ENCODE data around the gene ZFP36L1.
A peak's percentile ranks its signal among the peaks of the same experiment; 100 is the strongest.

Gene ZFP36L1

DNA sequence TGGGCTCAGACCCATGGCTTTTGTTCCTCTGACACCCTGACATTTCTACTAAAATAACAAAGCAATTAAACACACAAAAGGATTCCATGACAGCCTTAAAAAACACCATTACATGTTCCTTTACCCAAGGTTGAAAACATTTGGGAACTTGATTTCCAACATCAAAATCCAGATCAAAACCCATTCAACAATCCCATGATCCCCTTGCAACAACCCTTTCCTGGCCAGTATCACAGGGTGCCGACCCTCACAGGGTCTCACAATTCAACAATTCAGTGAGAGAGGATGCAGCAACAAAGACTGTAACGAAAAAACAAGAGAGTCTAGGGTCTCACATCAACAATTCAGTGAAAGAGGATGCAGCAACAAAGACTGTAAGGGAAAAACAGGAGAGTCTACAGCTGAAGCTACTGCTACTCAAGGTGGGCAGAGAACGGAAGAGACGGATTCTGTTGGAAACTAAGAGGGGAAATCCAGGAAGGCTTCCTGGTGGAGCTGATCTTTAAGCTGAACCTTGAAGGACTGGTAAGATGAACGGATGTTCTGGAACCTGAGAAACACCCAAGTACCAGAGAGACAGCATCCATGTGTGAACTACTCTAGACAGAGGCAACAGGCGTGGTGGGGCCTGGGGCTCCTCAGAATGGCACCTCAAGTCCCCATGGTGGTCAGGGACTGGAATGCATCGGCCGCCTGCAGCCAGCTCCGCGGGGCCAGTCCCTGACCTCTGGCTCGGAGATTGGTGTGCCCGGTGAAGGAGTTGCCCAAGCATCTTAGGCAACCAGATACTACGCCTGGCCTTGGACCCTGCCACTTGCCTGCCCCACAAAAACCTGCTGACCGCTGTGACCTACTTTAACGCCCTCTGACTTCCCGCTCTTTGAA is 22.7 kb upstream of the ZFP36L1 start:
- peak; percentile 21 for DNase-seq

DNA sequence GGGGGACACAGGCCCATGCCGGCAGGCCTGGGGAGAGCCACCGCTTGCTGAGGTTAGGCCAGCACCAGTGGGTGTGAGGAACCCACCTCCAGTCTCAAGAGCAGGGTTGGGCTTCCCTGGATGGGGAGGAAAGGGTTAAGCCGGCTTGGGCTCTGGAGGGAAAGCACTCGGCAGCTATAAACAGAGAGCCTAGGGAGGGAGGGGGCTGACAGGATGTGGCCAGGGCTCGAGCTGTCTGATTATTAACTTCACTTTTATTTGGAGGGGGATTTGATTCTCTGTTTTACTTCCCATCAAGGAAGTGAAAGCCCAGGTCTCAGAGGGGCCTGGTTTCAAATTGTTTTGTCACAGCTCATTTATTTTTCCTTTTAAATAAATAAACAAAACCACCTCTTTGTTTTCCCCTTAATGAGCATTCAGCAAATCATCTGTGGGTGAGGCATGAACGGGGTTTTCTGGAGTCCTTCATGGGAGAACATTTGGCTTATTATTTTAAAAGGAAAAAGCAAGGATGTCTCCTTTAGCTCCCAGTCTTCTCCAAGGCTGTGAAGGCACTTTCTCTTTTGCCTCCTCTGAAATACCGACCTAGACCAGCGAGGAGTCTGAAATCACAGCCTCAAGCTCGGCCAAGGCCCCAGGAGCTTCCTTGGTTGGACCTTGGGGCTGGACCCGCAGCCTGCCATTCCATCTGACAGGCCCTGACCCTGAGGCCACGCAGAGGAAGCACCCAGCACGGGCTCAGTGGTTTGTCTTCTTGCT is 21.9 kb upstream of the ZFP36L1 start:
- DNase-seq: peak; percentile 46

DNA sequence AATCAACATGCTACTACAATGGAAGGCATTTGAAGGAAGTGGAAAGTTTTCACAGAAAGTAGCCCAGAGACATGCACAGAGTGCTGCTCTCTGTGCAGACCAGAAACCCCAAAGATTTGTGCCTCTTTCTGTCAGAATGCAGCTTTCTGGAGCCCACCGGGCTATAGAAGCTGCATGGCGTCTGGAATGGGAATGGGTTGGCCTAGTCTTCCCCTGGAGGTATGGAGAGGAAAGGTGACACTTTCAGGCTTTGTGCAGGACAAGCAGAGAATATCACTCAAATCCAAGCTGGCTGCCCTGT is 21.3 kb upstream of the ZFP36L1 start:
- no peak for DNase-seq

DNA sequence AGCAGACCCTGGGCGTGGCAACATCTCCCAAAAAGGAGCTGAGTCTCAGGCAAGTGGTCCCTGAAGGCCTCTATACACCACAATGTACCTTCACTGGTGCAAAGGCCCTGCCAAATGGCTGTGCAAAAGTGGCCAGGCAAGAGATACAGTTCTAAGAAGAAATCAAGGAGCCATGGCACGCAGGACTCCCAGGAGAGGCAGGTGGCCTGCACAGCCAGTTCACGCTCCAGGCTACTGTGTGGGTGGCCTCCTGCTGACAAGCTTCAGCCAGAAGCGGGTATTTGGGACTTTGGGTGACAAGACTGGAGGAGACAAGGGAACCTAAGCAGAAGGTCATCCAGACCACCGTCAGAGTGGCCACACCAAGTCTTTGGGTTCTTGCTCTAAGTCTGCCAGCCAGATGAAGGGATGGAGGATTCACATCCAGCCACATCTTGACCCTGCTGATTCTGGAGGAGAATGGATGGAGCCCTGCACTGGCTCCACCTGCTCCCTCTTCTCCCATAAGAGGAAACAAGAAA is 20.5 kb upstream of the ZFP36L1 start:
- no peak for DNase-seq

DNA sequence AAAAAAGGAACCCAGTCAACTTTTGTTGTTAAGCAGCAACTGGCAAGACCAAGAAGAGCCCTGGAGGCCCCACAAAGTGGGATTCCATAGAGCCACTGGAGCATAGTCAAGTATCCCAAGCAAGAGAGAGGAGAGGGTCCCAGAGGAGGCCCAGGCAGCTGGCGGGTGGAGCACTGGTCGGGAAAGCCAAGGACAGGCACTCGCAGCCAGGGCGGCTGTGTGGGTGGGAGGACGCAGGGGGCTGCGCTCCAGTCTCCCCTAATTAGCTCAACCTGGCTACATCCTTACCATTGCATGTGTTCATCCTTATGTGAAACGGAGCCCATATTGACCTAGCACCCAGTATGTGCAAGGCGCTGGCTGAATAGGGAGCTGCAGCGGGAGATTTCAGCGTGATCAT is 18.3 kb upstream of the ZFP36L1 start:
- DNase-seq: no peak

DNA sequence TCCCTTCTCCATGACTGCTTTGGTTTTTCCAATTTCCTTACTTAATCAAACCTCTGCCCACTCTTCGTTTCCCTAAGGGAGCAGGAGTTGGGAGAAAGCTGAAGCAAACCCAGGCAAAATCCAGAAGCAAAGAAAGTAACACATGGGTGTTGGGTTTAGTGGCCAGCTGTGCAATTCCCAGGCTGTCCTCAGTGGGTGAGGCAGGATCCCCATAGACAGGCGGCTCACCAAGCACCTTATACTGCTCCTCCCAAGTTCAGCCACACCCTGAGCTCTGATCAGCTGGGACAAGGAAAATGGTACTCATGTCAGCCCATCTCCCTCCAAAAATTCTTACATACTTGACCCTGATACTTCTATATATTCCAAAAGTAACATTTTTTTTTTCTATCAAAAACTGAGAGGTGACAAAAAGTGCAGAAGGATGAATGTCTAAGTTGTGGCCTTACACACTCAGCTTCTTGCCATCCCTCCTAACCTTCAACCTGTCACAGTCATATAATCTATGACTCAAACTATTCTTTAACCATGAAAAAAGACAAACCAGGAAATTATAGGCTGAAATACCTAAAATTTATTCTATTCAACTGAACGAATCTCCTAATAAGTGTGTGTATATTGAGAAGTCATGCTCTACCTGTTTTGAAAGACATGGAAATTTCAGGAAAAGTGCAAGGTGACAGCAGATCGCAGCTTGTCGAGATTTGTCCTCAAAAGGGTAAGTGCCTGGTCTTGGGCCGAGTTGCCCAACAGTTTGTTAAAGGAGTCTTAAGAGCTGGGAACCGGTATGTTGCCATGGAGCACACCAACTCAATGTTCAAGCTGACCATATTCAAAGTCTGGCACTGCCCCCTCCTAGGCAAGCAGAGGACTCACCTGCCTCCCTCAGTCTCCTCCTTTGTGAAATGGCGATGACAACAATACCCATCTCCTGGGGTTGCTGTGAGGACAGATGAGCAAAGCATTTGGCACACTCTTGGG is 17.6 kb upstream of the ZFP36L1 start:
- DNase-seq: no peak

DNA sequence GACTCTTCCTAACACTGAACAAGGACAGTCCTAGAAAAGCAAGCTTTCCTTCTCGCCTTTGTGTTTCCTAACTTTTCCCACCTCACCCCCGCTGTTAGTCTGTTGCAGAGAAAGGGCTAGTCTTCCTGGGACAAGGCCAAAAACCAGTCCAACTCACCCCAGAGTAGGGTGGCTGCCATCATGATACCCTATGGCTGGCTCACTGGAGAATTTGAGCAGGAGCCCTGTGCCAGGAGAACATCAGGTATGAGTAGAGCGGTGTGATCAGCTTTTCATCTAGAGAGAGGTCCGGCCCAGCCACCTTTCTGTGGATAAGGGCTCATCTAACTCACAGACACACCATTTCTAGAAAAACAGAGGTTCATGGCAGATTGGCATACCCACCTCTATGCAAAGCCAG is 16.7 kb upstream of the ZFP36L1 start:
- DNase-seq: no peak

DNA sequence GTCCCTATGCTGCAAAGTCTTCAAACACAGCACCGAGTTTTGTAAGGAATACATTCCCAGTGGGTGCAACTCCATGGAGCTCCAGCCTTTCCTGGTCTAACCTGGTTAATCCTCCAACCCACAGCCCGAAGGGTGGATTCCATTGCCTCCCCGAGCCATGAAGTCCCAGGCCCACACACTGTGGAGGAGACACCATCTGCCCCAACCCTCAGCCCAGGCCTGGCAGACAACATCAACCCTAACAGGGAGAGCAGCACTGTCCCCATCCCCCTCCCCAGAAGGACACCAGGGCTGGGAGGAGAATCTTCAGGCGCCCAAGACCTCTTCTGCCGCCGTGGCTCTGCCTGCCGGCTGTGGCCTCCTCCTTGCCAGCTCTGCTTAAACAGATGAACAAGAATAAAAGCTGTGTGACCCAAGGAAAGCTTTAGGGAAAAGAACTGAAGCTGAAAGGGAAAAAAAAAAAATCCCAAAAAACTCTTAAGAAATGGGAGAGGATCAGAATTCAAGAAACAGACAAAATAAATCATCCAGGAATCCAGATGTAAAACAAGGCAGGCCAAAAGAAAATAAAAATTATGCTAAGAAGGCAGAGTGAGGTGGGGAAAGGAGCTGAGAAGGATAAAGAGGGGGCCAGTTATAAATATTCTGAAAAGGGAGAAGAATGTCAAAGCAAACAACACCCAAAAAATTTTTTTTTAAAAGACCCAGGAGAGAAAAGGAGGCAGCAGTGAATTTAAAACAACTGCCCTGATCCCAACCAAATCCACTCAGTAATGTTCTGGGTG is 16.0 kb upstream of the ZFP36L1 start:
- no peak for DNase-seq

DNA sequence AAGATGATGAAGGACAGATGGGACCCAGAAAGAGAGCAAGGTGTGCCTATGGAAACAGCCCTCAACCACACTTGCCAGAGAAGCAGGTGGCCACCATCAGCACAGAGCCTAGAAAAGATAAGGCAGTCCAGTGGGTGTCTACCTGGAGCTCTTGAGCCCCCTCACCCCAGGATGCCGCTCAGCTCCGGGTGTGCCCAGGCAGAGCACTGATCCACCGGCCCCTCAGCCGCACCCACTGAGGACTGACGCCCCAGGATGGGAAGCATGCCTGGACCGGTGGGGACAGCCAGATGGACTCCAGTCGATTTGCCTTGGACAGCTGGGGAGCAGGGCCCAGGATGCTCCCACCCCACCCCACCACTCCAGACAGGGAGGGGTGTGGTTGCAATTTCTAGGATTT is 15.1 kb upstream of the ZFP36L1 start:
- DNase-seq: no peak

DNA sequence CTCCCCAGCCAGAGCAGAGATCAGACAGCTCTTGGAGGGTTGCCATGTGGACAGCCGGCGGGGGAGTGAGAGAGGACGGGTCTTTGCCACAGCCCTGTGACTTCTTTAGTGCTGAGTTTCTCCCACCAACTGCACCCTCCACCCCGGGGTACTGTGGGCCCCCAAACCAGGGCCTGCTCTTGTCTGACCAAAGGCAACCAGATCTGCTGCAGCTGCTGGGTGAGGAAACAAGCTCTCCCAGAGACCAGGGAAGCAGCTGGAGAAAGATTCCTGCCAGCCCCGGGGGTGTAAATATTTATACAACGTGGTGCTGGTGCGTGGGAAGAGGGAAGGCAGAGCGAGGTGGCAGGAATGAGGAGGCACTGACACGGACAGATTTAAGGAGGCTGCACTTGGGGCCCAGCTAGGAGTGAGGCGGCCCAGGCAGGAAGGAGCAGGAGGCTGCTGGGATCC is 14.3 kb upstream of the ZFP36L1 start:
- peak; percentile 58 for DNase-seq

DNA sequence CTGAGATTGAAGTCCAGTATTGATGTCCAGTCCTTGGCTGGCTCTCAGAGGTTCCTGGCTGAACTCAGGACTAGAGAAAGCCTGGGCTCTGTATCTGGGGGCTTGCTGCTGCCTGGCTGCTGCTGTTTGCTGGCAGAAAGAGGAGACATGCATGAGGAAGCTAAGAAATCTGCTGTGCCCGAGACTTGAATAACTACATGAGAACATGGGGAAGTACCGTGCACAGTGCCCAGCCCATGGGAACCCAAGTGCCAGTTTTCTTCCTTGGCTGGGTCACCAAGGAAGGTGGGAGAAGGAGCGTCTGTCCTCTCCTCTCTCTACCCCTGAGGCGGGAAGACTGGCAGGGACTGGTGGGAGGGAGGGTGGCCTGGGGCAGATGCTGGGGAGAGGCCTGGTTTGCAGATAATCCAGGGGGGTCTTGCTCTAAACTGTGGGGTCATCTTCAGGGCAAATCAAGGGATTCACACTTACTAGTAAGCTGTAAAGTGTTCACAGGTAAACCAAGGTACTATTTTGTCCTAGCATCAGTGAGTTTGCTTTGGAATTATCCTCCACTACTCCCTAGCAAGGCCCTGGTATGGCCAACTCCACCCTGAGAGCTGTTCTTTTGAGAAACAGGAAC is 13.8 kb upstream of the ZFP36L1 start:
- DNase-seq: no peak

DNA sequence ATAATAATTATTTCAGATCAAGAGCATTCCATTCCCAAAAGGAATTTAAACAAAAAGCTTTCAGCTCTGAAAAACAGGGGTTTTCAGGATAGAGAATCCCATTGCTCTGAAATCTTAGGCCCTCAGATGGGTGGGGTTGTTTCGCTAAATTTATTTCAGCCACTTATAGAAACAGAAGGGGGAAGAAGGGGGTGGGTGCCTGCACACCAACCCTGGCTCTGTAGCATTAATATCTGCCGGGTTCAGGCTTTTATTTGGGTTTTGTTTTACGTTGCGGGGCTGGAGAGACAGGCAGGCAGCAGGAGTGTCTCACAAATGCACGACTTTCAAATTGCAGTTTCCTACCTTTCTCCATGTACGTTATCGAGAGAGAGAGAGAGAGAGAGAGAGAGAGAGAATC is 12.5 kb upstream of the ZFP36L1 start:
- no peak for DNase-seq

DNA sequence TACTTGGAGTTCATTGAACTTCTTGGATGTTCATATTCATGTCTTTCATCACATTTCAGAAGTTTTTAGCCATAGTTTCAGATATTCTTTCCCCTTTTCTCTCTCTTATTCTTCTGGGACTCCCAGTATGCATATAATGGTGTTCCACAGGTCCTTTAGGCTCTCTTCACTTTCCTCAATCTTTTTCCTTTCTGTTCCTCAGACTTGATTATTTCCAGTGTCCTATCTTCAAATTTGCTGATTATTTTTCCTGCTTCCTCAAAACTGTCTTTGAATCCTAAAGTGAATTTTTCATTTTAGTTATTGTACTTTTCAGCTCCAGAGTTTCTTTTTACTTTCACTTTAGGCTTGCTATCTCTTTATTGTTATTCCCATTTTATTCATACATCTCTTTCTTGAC is 8.8 kb upstream of the ZFP36L1 start:
- DNase-seq: no peak

DNA sequence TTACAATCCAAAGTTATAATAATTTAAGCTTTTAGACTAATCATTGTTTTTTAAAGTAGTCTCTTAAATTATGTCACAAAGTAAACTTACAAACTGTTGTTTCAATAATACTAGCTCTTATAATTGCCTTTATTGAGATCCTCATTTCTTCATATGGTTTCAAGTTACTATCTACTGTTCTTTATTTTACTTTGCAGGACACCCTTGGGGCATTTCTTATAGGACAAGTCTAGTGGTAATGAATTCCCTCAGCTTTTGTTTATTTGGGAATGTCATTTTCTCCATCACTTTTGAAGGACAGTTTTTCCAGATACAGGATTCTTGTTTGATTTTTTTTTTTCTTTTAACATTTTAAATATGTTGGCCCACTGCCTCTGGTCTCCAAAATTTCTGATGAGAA is 8.1 kb upstream of the ZFP36L1 start:
- no peak for DNase-seq

DNA sequence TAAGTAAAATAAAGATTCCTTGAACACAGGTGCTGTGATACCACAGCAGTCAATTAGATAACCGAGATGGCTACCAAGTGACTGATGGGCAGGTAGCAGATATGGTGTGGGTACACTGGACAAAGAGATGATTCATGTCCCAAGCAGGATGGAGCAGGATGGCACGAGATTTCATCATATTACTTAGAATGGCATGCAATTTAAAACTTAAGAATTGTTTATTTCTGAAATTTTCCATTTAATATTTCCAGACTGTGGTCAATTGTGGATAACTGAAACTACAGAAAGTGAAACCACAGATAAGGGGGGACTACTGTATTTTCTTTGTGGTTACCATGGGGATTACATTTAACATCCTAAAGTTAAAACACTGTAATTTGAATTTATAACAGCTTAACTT is 7.5 kb upstream of the ZFP36L1 start:
- peak; percentile 30 for DNase-seq

DNA sequence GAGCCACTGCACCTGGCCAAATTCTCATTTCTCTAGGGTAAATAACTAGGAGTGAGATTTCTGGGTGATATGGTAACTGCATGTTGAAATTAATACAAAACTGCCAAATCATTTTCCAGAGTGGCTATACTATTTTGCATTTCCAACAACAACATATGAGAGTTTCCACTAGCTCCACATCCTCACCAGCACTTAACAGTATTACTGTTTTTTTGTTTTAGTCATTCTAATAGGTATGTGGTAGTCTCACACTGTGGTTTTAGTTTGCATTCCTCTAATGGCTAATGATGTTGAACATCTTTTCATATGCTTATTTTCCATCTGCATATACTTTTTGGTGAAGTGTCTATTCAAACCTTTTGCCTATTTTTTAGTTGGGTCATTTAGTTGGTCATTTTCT is 5.8 kb upstream of the ZFP36L1 start:
- no peak for DNase-seq

DNA sequence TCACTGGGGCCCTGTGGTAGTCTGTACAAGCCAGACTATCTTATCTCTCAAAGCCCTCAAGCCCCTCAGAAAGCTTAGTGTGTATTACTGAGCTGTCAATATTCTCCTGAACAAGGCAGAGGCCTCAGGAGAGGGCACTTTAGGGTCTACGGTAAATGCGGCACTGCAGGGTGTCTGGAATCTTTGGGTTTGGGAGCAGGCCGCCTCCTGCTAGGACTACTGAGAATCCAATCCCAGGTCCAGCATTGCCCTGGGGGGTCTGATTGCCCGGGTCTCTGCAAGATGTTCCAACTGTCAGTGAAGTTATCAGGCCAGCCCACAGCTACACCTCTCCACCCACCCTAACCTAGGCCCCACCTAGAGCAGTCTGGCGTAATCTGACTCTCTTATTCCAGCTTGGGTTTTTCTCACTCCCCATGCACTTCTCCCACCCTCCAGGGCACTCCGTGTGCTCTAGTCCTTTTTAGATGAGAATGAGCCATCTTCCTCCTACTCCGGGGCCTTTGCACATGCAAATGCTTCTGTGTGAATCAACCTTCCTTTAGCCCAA is 4.3 kb upstream of the ZFP36L1 start:
- no peak for DNase-seq

DNA sequence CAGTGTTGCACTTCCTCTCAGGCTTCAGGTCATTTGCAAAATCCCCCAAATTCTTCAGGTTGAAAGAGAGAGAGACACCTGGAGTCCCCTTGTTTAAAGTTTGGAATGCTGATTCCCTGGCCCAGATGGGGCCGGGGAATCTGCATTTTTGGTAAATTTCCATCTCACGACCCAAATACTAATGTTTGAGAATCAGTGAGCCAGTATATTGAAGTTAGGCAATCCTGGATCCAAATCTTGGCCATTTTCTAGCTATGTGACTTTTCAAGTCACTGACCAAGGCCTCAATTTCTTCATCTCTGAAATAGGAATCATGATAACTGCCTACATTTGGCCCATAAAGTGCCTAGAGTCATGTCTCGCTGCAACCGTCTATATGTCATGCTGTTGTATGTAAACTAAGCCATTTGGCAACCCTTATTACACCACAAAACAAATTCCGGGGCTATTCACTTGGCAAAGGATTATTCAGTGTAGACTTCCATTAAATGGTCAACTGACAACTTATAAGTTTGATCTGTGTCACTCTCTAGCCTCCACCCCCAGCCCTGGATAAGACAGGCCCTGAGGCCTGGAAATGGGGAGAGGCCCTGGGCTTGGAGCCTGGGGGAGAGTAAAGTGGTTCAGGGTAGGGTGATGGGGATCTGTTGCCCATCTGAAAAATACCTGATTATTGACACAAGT is 3.7 kb upstream of the ZFP36L1 start:
- DNase-seq: no peak

DNA sequence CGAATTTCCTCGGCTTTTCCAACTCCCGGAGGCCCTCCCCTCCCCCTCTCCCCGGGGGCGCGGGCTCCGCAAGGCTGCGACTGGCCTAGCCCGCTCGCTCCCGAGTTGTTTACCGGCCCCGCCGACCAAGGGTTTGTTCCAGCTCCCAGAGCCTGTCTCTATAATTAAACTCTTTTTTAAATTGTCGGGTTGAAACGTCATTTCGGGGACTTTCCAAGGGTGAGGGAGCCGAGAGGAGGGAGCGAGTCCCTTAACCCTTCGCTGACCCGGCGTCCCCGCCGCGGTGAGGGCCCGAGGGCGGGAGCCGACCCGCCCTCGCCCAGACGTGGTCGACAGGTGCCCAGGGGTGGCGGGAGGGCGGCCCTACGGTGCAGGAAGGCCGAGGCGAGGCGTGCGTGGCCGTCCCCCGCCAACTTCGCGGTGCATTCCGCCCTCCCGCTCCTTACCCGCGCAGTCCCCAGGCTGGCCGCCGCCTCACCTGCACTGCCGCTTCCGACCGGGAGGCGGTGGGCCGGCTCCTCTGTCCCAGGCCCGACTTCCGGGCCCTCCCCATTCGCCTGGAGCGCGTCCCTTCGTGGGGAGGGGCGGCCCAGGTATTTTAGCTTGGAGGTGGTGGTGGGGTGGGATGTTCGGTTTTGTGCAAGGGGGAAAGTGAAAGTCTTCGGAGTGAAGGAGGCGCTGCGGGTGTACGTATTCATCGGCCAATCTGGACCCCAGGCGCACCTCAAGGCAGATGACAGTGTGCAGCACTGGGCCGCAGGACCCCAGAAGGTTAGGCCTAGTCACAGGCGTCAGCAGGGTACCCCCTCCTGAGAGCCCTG is 2.9 kb upstream of the ZFP36L1 start:
- no peak for DNase-seq

Data from MV-4-11 (cell line).